ENCODE data around the gene IL22RA1. TPM values are rescaled to one million over a fixed set of nuclear protein-coding genes. Genes with fewer than 3 reads are reported as not detected.

Gene IL22RA1
- total and polyA plus RNA-seq, 9 donors: 0.07 to 1.5 (median 0.38) TPM; not detected in 1

GRCh38 chr1:24172598-24172997 lies 29.7 kb upstream of the IL22RA1 start:
- no peak overlapping the region for H3K27ac ChIP-seq
- H3K27me3 ChIP-seq: no peaks in the 10 kb centered on the region
- TF ChIP-seq CTCF (IDR thresholded peaks at IDR 0.05) (no peak), POLR2A (IDR thresholded peaks at IDR 0.05) (no peak), EP300 (IDR thresholded peaks at IDR 0.05) (no peak)
- no peak overlapping the region for H3K4me3 ChIP-seq
- H3K36me3 ChIP-seq: no peaks in the 10 kb centered on the region
- H3K9me3 ChIP-seq: no peaks in the 10 kb centered on the region
- WGBS, 3 donors: 95 to 98% (median 98%) methylated on average over 5 of the region's 5 CpGs
- intact Hi-C loops (cut with DNase I): no loop called here
- H3K4me1 ChIP-seq (ENCODE audit: insufficient read depth): no peaks in the 10 kb centered on the region
- no peak for DNase-seq

GRCh38 chr1:24169286-24169685 lies 26.3 kb upstream of the IL22RA1 start:
- Histone ChIP-seq H3K36me3 (no peaks in the 10 kb centered on the region), H3K4me3 (no peak overlapping the region), H3K4me1 (ENCODE audit: insufficient read depth) (no peaks in the 10 kb centered on the region), H3K27me3 (no peaks in the 10 kb centered on the region), H3K27ac (no peak overlapping the region), H3K9me3 (no peaks in the 10 kb centered on the region)
- 89 to 91% (median 90%) methylated on average over 12 of the region's 12 CpGs for whole genome bisulfite sequencing, 3 donors
- intact Hi-C loops (cut with DNase I): no loop called here
- TF ChIP-seq EP300 (IDR thresholded peaks at IDR 0.05) (no peak), CTCF (IDR thresholded peaks at IDR 0.05) (no peak), POLR2A (IDR thresholded peaks at IDR 0.05) (no peak)
- no peak for DNase-seq

GRCh38 chr1:24168245-24168644 lies 25.3 kb upstream of the IL22RA1 start:
- TF ChIP-seq POLR2A (IDR thresholded peaks at IDR 0.05): no peak
- no peak for TF ChIP-seq EP300 (IDR thresholded peaks at IDR 0.05)
- no peak for TF ChIP-seq CTCF (IDR thresholded peaks at IDR 0.05)
- WGBS, 3 donors: 73 to 87% (median 83%) methylated on average over 7 of the region's 7 CpGs
- Histone ChIP-seq H3K27me3 (no peaks in the 10 kb centered on the region), H3K4me3 (no peak overlapping the region), H3K36me3 (no peaks in the 10 kb centered on the region), H3K4me1 (ENCODE audit: insufficient read depth) (no peaks in the 10 kb centered on the region), H3K9me3 (no peaks in the 10 kb centered on the region), H3K27ac (no peak overlapping the region)
- intact Hi-C loops (cut with DNase I): no loop called here
- no peak for DNase-seq

GRCh38 chr1:24167008-24167407 lies 24.1 kb upstream of the IL22RA1 start:
- intact Hi-C loops (cut with DNase I): no loop called here
- Histone ChIP-seq H3K27ac (no peak overlapping the region), H3K4me3 (no peak overlapping the region), H3K9me3 (no peaks in the 10 kb centered on the region), H3K4me1 (ENCODE audit: insufficient read depth) (no peaks in the 10 kb centered on the region), H3K36me3 (no peaks in the 10 kb centered on the region), H3K27me3 (no peaks in the 10 kb centered on the region)
- WGBS, 3 donors: 55 to 65% (median 59%) methylated on average over 4 of the region's 4 CpGs
- no peak for DNase-seq
- TF ChIP-seq EP300 (IDR thresholded peaks at IDR 0.05) (no peak), CTCF (IDR thresholded peaks at IDR 0.05) (no peak), POLR2A (IDR thresholded peaks at IDR 0.05) (no peak)

GRCh38 chr1:24165500-24165899 lies 22.6 kb upstream of the IL22RA1 start:
- H3K27ac ChIP-seq: no peak overlapping the region
- TF ChIP-seq EP300 (IDR thresholded peaks at IDR 0.05): no peak
- no peak for TF ChIP-seq CTCF (IDR thresholded peaks at IDR 0.05)
- TF ChIP-seq POLR2A (IDR thresholded peaks at IDR 0.05): no peak
- no peaks in the 10 kb centered on the region for H3K36me3 ChIP-seq
- no peak overlapping the region for H3K4me3 ChIP-seq
- H3K27me3 ChIP-seq: no peaks in the 10 kb centered on the region
- H3K9me3 ChIP-seq: no peaks in the 10 kb centered on the region
- WGBS, 3 donors: 95 to 97% (median 97%) methylated on average over 2 of the region's 2 CpGs
- intact Hi-C loops (cut with DNase I): no loop called here
- DNase-seq: no peak
- H3K4me1 ChIP-seq (ENCODE audit: insufficient read depth): no peaks in the 10 kb centered on the region
